HL-60 (cell line): ENCODE results near the gene GALNT9.

ENCODE experiments used
- DNase-seq, 2 experiments: peaks; one replicate each; pipeline ENCODE4 v3.0.0-alpha.2; 2010 to 2020; ENCODE audit warnings: low read depth in 1 of 2, low spot score in 1 of 2
- H3K27ac ChIP-seq: fragments of 250-450 bp; sonication (Bioruptor Pico); replicated peaks from 2 replicates; pipeline ENCODE4 v1.5.1; 2020; ENCODE audit warnings: mild to moderate bottlenecking, moderate library complexity
- H3K27me3 ChIP-seq: fragments of 250-450 bp; sonication (Bioruptor Pico); 2 replicates; pipeline ENCODE4 v1.5.1; 2021; ENCODE audit warnings: mild to moderate bottlenecking, moderate library complexity; ENCODE audit not compliant: insufficient read depth, poor library complexity, severe bottlenecking
- H3K4me3 ChIP-seq: replicated peaks from 2 replicates; pipeline ENCODE4 v1.5.1; 2011; ENCODE audit warnings: mild to moderate bottlenecking, control low read depth, low read length; ENCODE audit not compliant: insufficient read depth
- CTCF ChIP-seq: IDR thresholded peaks from one replicate; pipeline ENCODE4 v1.5.1; 2011; ENCODE audit warnings: low read length, control low read depth, inconsistent platforms; ENCODE audit not compliant: insufficient read depth
- GABPA ChIP-seq: IDR thresholded peaks from 2 replicates; pipeline ENCODE4 v1.6.1; 2012; ENCODE audit warnings: low read depth
- POLR2AphosphoS5 ChIP-seq: IDR thresholded peaks from 2 replicates; pipeline ENCODE4 v1.6.1; 2012; ENCODE audit warnings: low read depth
- REST ChIP-seq: IDR thresholded peaks from 2 replicates; pipeline ENCODE4 v1.6.1; 2012; ENCODE audit warnings: low read depth; ENCODE audit not compliant: insufficient replicate concordance
- SPI1 ChIP-seq: IDR thresholded peaks from 2 replicates; pipeline ENCODE4 v1.6.1; 2012; ENCODE audit warnings: low read depth, mild to moderate bottlenecking, borderline replicate concordance

GALNT9 gene

DNA sequence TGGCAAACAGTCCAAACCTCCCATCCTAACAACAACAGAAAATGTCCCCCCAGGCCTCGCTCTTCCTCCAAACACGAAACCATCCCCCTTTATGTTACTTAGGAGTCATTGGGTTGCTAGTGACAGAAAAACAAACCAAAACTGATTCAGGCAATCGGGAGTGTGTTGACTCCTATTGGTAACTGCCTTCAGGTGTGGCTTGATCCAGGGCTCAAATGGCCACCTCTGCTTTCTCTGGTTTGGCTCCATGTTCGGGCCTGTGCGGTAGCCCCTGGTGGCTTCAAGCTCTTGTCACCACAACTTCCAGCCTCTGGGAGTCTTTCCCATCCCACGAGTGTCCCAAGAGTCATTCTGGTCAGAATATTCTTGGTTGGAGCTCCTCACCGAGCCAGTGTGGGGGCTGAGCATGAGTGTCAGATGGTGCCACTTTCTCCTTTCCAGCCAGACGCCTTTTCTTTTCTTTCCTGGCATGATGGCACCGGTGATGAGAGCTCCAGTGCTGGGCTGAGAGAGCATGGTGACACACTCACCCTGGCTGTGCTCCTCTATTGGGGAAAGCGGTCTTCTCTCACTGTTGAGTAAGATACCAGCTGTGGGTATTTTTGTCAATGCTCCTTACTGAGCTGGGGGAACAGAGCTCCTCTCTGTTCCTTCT, 146.6 kb downstream of the GALNT9 start:
- DNase-seq, result no peak
- TF ChIP-seq SPI1 (no peak), POLR2AphosphoS5 (no peak), CTCF (no peak), REST (no peak), GABPA (no peak)
- H3K27ac ChIP-seq, result no peak overlapping the region
- H3K27me3 ChIP-seq, result peaks cover 17% of the 10 kb centered on the region
- H3K4me3 ChIP-seq, result no peak overlapping the region

- no peak for DNase-seq
- no peak overlapping the region for H3K27ac ChIP-seq
- no peak overlapping the region for H3K4me3 ChIP-seq
- no peak for TF ChIP-seq CTCF
- TF ChIP-seq SPI1, result no peak
- no peak for TF ChIP-seq POLR2AphosphoS5
- no peak for TF ChIP-seq REST
- no peak for TF ChIP-seq GABPA
- peaks cover 17% of the 10 kb centered on the region for H3K27me3 ChIP-seq
Observed at GRCh38 chr12:132182206-132182710, 147.1 kb downstream of the GALNT9 start.

- no peak overlapping the region for H3K4me3 ChIP-seq
- no peak overlapping the region for H3K27ac ChIP-seq
- TF ChIP-seq SPI1 (no peak), CTCF (no peak), REST (no peak), GABPA (no peak), POLR2AphosphoS5 (no peak)
- no peak for DNase-seq
- H3K27me3 ChIP-seq, result peaks cover 12% of the 10 kb centered on the region
Observed at GRCh38 chr12:132181570-132182200, 147.7 kb downstream of the GALNT9 start.
